Upper lobe of left lung (tissue), 6 donors: ENCODE measurements around the gene MIB2. TPM values are rescaled to one million over a fixed set of nuclear protein-coding genes. Genes with fewer than 3 reads are reported as not detected.
"Not testable (repeated sequence)": the region's sequence is repeated elsewhere in the genome, so short reads cannot be mapped to it uniquely, and the experiment has no call there.

Experiments
- ATAC-seq, 2 donors: fragments of 200-7000 bp; cut with Tn5 transposase; one replicate each; pipeline ENCODE4 v1.9.1; 2022; ENCODE audit warnings: mild to moderate bottlenecking in 2 of 2, moderate library complexity in 2 of 2; ENCODE audit not compliant: low FRiP score in 2 of 2
- DNase-seq, 2 donors: peaks; one replicate each; pipeline ENCODE4 v3.0.0-alpha.2; 2019 to 2020
- H3K27ac ChIP-seq, 4 donors: fragments of 200-600 bp; sonication (generic); one replicate each; pipeline ENCODE4 v1.5.1; 2016 to 2019
- H3K27me3 ChIP-seq, 4 donors: fragments of 200-600 bp; sonication (generic); one replicate each; pipeline ENCODE4 v1.5.1; 2017 to 2019
- H3K36me3 ChIP-seq, 4 donors: fragments of 200-600 bp; sonication (generic); one replicate each; pipeline ENCODE4 v1.5.1; 2016 to 2019
- H3K4me1 ChIP-seq, 4 donors: fragments of 200-600 bp; sonication (generic); one replicate each; pipeline ENCODE4 v1.5.1; 2018 to 2019
- H3K4me3 ChIP-seq, 4 donors: fragments of 200-600 bp; sonication (generic); one replicate each; pipeline ENCODE4 v1.5.1; 2017 to 2019; ENCODE audit warnings: mild to moderate bottlenecking in 2 of 4, moderate library complexity in 1 of 4
- H3K9me3 ChIP-seq, 4 donors: fragments of 200-600 bp; sonication (generic); one replicate each; pipeline ENCODE4 v1.5.1; 2018 to 2019
- CTCF ChIP-seq, 6 experiments: fragments of 450-650 bp in 4 of 6; fragments of 200-600 bp in 2 of 6; sonication (generic) in 2 of 6; IDR thresholded peaks; one replicate each; pipeline ENCODE4 v1.5.1; 2016 to 2019; ENCODE audit warnings: antibody characterized with exemption in 6 of 6
- EP300 ChIP-seq, 4 donors: sonication (generic); formaldehyde crosslinking; IDR thresholded peaks; one replicate each; pipeline ENCODE4 v1.5.1; 2017; ENCODE audit warnings: antibody characterized with exemption in 4 of 4, control low read depth in 2 of 4
- POLR2A ChIP-seq, 4 donors: fragments of 450-650 bp; IDR thresholded peaks; one replicate each; pipeline ENCODE4 v1.5.1; 2016 to 2017; ENCODE audit warnings: antibody characterized with exemption in 4 of 4, mild to moderate bottlenecking in 2 of 4
- POLR2AphosphoS5 ChIP-seq, 2 donors: sonication (generic); formaldehyde crosslinking; IDR thresholded peaks; one replicate each; pipeline ENCODE4 v1.5.1; 2017; ENCODE audit warnings: antibody characterized with exemption in 2 of 2
- WGBS, 2 donors: methylation state at CpG; one replicate each; pipeline ENCODE4 v1.1.5; 2017 to 2018; 5-methylcytosine and 5-hydroxymethylcytosine counted together
- total RNA-seq, 6 donors: library from RNA; depleted of rRNA in 4 of 6; stranded (reverse); fragments of >200 nt in 4 of 6; gene quantifications; one replicate each; pipeline versions ENCODE4 v1.1.0 to v1.2.1, GENCODE V29; 2016 to 2021
- donor health status: DM: no; HTN: no; CAD: no; lungs with moderate emphysema.
- donor health status: DM: no; HTN: yes; CAD: no; lungs with severe emphysema.

The MIB2 gene
- total RNA-seq, 6 donors from 2014 or later, result 52.7 to 284 (median 84.7) TPM

- Histone ChIP-seq H3K36me3 (peaks cover 3 to 67% (median 42%) of the 10 kb centered on the region in 4 donors), H3K27me3 (no peaks in the 10 kb centered on the region), H3K4me1 (no peaks in the 10 kb centered on the region), H3K27ac (no peak overlapping the region), H3K4me3 (no peak overlapping the region), H3K9me3 (no peaks in the 10 kb centered on the region)
- TF ChIP-seq EP300 (IDR thresholded peaks at IDR 0.05) (no peak), CTCF (IDR thresholded peaks at IDR 0.05) (no peak), POLR2A (IDR thresholded peaks at IDR 0.05) (no peak), POLR2AphosphoS5 (IDR thresholded peaks at IDR 0.05) (no peak)
- ATAC-seq, result no peak
- no peak for DNase-seq
- 95 to 96% methylated on average over 24 to 25 of the region's 25 CpGs for WGBS, 2 donors
These were observed 57.1 kb downstream of the MIB2 start for GRCh38 chr1:1672181-1672965.

- H3K4me1 ChIP-seq, result peaks cover 7 to 20% (median 13%) of the 10 kb centered on the region in 4 donors
- not testable (repeated sequence) for H3K4me3 ChIP-seq, H3K27ac ChIP-seq, H3K9me3 ChIP-seq, H3K27me3 ChIP-seq
- 91 to 92% methylated on average over 11 to 21 of the region's 21 CpGs for WGBS, 2 donors
- peak in 1 of 2 donors; percentile 12 for ATAC-seq
- peaks cover under 1 to 46% (median 27%) of the 10 kb centered on the region in 4 donors for H3K36me3 ChIP-seq
- DNase-seq, result peak in 1 of 2 donors; percentile 72
These were observed 59.5 kb downstream of the MIB2 start for GRCh38 chr1:1674806-1675205.

DNA sequence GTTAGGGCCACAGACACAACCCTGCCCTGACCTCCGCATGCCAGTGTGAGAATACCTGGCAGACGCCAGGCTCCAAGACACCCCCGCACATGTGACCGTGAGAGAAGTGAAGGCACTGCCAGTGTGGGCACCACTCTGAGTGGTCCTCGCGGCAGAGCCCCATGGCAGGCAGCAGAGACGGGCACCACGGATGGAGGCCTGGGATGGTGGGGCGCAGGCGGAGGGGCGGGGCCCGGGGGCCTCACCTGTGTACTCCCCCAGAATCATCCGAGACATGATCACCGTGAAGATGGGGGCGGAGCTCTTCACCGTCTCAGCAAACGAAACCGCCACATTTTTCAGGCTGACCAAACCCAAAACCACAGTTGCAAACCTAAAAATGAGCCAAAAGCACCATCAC is 59.9 kb downstream of the MIB2 start:
- Histone ChIP-seq H3K4me1 (peaks cover 7 to 20% (median 13%) of the 10 kb centered on the region in 4 donors), H3K36me3 (peaks cover 0 to 42% (median 23%) of the 10 kb centered on the region in 4 donors)
- 96% methylated on average over 15 of the region's 18 CpGs; no CpG with 5 or more reads in 1 of the 2 donors for WGBS, 2 donors
- not testable (repeated sequence) for DNase-seq, H3K27ac ChIP-seq, H3K9me3 ChIP-seq, H3K27me3 ChIP-seq, ATAC-seq, H3K4me3 ChIP-seq

GRCh38 chr1:1676087-1676486 is 60.8 kb downstream of the MIB2 start:
- Histone ChIP-seq H3K36me3 (peaks cover 0 to 34% (median 17%) of the 10 kb centered on the region in 4 donors), H3K4me1 (peaks cover 7 to 24% (median 13%) of the 10 kb centered on the region in 4 donors)
- DNase-seq, H3K4me3 ChIP-seq, H3K9me3 ChIP-seq, H3K27me3 ChIP-seq, H3K27ac ChIP-seq, ATAC-seq: not testable (repeated sequence)
- 95% methylated on average over 4 of the region's 21 CpGs; no CpG with 5 or more reads in 1 of the 2 donors for WGBS, 2 donors

DNA sequence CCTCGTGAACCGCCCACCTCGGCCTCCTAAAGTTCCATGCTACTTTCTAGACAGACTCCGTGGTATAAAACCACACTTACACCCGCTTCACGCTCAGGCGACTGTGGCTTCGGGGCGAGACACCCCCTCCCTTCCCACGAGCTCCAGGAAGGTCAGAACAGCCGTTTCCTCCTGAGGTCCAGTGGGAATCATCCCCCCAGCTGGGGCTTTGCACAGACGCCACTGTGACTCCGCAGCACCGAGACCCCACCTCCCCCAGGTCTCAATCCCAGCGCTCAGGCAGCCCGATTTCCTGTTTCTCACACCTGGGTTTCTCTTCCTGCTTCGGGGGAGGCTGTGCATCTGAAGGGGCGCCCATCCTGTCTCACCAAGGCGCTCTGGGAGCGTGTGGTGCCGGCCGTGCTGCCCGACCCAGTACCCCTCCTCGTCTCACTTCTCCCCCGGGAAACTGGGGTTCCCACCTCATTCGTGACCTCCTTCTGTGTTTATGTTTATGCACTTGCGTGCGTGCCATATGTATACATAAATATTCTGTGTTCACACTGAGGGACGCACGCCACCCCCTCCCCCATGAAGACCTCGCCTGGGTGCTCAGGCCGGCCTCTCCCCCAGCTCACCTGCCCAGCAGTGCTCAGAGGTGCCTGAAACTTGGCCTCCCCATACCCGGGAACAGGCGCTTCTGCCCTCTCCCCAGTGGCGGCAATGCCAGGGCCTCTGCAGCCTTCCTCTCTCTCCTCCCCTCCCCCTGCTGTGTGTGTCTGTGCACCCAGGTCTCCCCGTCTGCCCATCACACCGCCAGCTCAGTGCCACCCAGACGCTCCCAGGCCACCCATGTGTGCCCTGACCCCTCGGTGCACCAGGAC is 62.6 kb downstream of the MIB2 start:
- TF ChIP-seq CTCF (IDR thresholded peaks at IDR 0.05) (no peak), POLR2AphosphoS5 (IDR thresholded peaks at IDR 0.05) (no peak), EP300 (IDR thresholded peaks at IDR 0.05) (no peak), POLR2A (IDR thresholded peaks at IDR 0.05) (no peak)
- peak overlapping the region in 2 of 4 donors; percentile 30 to 55 for H3K27ac ChIP-seq

More for the DNA sequence above, 62.6 kb downstream of the MIB2 start:
- Histone ChIP-seq H3K4me1 (peaks cover 7 to 27% (median 13%) of the 10 kb centered on the region in 4 donors), H3K36me3 (peaks cover 0 to 22% (median 3%) of the 10 kb centered on the region in 4 donors), H3K4me3 (peak overlapping the region in 1 of 4 donors; percentile 1), H3K27me3 (no peaks in the 10 kb centered on the region), H3K9me3 (no peaks in the 10 kb centered on the region)
- 55 to 76% methylated on average over 39 of the region's 39 CpGs for WGBS, 2 donors
- peak in 1 of 2 donors; percentile 57 for DNase-seq
- no peak for ATAC-seq
